ENCODE measurements around the gene BCL6.

Gene BCL6

GRCh38 chr3:187750006-187750512, 4.8 kb upstream of the BCL6 start:
- no peak for DNase-seq (ENCODE audit: low read depth)
- no peak overlapping the region for H3K4me3 ChIP-seq (ENCODE audit: control insufficient read depth, low read depth, low read length)
- TF ChIP-seq CTCF (IDR thresholded peaks at IDR 0.05; ENCODE audit: control insufficient read depth, insufficient read depth, low read depth, low read length, missing control alignments): no peak

DNA sequence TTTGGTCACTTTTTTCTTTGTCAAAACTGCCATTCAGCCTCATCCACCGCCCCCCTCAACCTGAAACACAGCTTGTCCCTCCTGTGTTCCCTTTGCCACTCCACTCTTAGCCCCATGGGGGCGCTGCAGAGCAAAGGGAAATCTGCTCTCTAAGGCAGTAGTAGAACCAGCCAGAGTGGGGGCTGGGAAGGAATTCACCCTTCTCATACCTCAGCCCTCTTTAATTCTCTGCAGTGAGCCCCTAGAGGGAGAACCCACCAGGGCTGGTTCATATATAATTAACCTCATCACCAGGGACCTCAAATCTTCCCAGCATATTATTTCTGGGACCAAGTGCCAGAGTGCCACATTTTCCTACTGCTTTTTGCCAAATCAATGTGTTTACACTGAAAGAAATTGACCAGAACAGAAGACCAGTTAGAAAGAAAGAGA, 2.8 kb upstream of the BCL6 start:
- peak; percentile 99 for TF ChIP-seq CTCF (IDR thresholded peaks at IDR 0.05; ENCODE audit: control insufficient read depth, insufficient read depth, low read depth, low read length, missing control alignments)
- no peak overlapping the region for H3K4me3 ChIP-seq (ENCODE audit: control insufficient read depth, low read depth, low read length)
- no peak for DNase-seq (ENCODE audit: low read depth)

DNA sequence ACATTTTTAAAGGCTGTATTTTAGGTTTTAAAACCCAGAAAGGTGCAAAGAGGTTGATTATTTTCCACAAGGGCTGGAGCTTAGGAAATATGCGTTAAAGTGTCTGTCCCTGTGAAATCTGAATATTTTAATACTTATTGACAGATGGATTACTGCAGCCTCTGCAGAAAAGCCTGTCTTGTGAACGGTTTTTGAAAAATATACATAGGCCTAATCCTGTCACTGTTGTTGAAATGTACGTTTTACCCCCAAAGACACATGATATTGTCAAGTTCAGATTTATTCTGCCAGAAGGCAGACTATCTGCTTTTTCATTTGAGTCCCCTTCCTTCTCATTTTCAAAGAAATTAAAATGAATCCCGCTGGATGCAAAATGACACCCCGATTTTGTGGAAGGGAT, 2.2 kb upstream of the BCL6 start:
- no peak for DNase-seq (ENCODE audit: low read depth)
- H3K4me3 ChIP-seq (ENCODE audit: control insufficient read depth, low read depth, low read length): no peak overlapping the region
- TF ChIP-seq CTCF (IDR thresholded peaks at IDR 0.05; ENCODE audit: control insufficient read depth, insufficient read depth, low read depth, low read length, missing control alignments): no peak

GRCh38 chr3:187746442-187747281, 1.4 kb upstream of the BCL6 start:
- TF ChIP-seq CTCF (IDR thresholded peaks at IDR 0.05; ENCODE audit: control insufficient read depth, insufficient read depth, low read depth, low read length, missing control alignments): no peak
- no peak for DNase-seq (ENCODE audit: low read depth)
- peak overlapping the region; percentile 70 for H3K4me3 ChIP-seq (ENCODE audit: control insufficient read depth, low read depth, low read length)

DNA sequence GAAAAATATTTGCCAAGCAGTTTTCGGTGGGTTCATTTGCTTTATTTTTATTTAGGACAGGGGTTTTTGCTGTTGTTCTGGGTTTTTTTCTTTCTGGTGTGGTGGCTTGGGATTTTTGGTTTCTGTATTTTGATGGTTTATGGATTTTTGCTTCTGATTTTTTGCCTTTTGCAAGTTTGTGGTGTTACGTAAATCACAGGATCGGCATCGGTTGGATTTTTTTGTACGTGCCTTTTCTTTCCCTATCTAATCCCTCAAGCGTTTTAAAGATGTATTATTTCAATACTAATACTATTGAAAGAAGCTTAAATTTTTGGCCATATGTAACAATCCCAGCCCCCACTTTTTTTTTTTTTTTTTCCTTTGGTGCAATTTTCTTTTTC, 782 bp upstream of the BCL6 start:
- DNase-seq (ENCODE audit: low read depth): no peak
- H3K4me3 ChIP-seq (ENCODE audit: control insufficient read depth, low read depth, low read length): peak overlapping the region; percentile 70
- no peak for TF ChIP-seq CTCF (IDR thresholded peaks at IDR 0.05; ENCODE audit: control insufficient read depth, insufficient read depth, low read depth, low read length, missing control alignments)

DNA sequence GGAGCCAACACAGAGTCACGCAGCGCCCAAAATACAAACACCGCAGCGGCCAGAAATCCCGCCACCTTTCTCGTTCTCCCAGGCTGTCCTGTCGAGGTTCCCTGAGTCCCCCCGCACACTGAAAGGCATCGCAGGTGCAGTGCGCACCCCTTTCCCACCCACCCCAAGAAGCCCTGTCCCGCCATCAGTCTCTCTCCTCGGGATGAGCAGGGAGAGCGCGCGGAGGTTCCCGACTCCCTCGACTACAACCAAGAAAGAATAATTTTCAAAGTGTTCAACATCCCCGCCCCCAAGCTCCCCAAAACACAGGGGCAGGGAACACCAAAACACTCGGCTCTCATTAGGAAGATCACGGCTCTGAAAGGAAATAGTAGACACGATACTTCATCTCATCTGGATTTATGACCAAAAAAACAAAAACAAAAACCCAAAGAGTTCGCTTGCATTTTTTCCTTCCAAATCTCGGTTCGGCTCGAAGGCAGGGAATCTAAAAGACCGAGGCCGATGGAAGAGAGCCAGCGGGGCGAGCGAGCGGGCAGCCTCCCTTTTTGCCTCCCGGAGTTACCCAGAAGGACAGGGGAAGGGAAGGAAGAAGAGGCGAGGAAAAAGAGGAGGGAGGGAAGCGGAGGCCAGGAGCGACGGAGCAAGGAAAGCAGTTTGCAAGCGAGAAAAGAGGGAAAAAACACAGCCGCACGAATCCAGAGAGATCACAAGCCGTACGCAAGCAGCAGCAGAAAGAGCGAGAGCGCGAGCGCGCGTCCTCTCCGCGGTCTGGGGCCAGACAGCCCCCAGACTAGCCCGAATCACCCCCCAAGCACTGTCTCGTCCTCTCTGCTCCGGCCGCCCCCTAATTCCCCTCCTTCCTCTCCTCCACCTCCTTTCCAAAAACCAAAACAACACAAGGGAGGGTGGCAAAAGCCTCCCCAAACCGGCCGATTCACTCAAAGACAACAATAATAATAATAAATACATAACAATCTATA, 808 bp downstream of the BCL6 start:
- H3K4me3 ChIP-seq (ENCODE audit: control insufficient read depth, low read depth, low read length): peak overlapping the region; percentile 70
- no peak for TF ChIP-seq CTCF (IDR thresholded peaks at IDR 0.05; ENCODE audit: control insufficient read depth, insufficient read depth, low read depth, low read length, missing control alignments)
- no peak for DNase-seq (ENCODE audit: low read depth)
